Activated CD4-positive, alpha-beta T cell treated with anti-CD3 and anti-CD28 coated beads for 48 hours (primary cell): ENCODE results near the gene MT3.
"Not testable (repeated sequence)": the region's sequence is repeated elsewhere in the genome, so short reads cannot be mapped to it uniquely, and the experiment has no call there.

ENCODE experiments used
- DNase-seq: peaks from one replicate; pipeline ENCODE4 v3.0.0-alpha.2; 2020

The MT3 gene

DNA sequence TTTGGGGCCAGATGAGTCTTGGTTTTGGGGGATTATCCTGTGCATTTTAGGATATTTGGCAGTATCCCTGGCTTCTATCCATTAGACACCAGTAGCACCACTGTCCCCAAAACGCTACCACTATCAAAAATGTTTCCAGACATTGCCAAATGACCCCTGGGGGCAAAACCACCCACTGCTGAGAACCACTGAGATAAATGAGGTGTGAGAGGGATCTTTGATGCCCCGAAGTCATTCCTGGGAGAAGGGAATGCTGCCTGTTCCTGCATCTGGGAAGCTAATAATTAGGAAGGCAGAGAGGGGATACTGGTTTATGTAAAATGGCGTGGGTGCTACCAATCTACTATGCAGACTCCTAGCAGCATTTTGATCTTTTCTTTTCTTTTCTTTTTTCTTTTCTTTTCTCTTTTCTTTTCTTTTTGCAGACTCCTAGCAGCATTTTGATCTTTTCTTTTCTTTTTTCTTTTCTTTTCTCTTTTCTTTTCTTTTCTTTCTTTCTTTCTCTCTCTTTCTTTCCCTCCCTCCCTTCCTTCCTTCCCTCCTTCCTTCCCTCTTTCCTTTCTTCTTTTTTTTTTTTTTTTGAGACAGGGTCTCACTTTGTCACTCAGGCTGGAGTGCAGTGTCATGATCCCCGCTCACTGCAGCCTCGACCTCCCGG, 8.8 kb upstream of the MT3 start:
- no peak for DNase-seq

GRCh38 chr16:56582911-56583310, 6.4 kb upstream of the MT3 start:
- DNase-seq = not testable (repeated sequence)

- no peak for DNase-seq
Measured at GRCh38 chr16:56583351-56584168, 5.8 kb upstream of the MT3 start.

GRCh38 chr16:56584276-56584675, 5.1 kb upstream of the MT3 start:
- no peak for DNase-seq

DNA sequence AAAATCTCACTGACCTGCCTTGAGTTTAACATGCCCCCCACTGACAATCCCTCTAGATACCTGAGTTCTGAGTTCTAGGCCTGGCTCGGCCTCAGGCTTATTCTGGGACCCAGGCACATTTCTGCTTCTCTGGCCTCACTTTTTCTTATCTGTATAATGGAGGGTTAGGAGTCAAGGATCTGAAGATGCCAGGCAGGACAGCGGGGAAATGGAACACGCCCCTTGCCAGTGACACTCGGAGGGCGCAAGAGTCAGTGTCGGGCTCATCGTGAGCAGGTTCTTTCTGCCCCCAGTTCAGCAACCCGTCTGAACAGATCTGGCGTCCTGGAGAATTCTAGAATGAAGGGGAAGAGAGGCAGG, 567 bp upstream of the MT3 start:
- DNase-seq = no peak

- no peak for DNase-seq
Measured at GRCh38 chr16:56591377-56592060, 2.2 kb downstream of the MT3 start.

- DNase-seq = no peak
Measured at GRCh38 chr16:56593573-56594291, 4.4 kb downstream of the MT3 start.

- DNase-seq = no peak
Measured at GRCh38 chr16:56594292-56594619, 4.9 kb downstream of the MT3 start.

DNA sequence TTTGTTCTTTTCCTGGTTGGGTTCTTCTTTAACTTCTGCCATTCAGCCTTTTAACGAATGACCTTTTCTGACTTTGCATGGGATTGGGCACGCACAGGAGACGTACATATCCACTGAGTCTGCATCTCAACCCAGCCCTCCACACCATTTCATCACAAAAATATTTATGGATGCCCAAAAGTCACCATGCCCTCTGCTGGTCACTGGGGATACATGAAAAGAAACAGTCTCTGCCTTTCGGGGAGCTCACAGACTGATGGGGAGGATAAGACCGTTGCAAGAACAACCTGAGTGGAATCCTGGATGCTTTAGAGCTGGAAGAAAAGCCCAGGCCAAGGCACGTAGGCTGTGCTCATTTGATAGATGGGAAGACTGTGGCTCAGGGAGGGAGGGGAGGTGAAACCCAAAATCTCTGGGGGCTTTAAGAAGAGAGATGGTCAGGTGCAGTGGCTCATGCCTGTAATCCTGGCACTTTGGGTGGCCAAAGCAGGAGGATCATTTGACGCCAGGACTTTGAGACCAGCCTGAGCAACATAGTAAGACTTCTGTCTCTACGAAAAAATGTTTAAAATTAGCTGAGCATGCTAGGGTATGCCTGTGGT, 11.2 kb downstream of the MT3 start:
- DNase-seq = peak; percentile 41

DNA sequence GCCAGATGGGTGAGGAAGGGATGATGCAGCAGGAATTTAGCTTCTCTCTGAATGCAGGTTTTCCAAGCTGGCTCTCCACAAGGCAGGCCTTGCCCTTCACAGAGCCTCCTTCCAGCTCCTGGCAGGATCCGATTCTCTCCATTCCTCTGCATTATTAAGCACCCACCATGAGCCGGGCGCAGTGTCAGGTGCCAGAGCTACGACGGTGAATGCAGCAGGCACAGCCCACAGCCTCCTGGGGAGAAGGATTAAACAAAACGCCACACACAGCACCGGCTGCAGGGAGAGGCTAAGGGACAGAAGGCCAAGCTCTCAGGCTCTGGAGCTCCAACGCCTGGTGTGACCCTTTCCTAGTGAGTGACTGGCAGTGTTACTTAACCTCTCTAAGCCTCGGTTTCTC, 12.0 kb downstream of the MT3 start:
- no peak for DNase-seq

GRCh38 chr16:56603589-56603988, 14.3 kb downstream of the MT3 start:
- peak; percentile 23 for DNase-seq

DNA sequence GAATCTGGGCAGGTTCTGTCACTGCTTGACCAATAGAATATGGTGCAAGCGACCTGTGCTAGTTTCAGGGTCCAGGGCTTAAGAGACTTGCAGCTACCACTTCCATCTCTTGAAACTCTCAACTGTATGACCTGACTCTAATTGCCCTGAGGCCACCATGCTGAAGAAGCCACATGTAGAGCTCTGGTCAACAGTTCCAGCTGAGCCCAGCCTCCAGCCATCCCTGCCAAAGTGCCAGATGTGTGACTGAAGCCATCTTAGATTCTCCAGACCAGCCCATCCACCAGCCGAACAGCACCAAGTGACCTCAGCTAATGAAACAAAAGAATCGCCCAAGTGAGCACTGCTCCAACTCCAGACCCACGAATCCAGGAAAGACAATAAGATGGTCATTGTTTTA, 15.6 kb downstream of the MT3 start:
- no peak for DNase-seq

DNA sequence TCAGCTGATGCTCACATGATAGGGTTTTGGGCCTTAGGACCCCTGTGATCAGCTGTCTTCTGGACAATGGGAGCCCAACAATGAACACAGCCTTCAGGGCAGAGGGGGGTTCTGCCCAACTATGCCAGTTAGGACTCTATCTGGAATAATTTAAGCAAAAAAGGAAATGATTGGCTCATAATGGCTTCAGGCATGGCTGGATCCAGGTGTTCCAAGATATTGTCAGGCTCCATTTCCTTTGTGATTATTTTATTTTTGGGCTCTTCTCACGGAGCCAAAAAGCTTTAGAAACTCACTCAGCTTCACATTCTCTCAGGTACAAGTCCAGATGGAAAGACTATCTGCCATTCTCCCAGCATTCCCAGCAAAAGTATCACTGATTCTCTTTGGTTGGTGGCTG, 16.1 kb downstream of the MT3 start:
- no peak for DNase-seq

DNA sequence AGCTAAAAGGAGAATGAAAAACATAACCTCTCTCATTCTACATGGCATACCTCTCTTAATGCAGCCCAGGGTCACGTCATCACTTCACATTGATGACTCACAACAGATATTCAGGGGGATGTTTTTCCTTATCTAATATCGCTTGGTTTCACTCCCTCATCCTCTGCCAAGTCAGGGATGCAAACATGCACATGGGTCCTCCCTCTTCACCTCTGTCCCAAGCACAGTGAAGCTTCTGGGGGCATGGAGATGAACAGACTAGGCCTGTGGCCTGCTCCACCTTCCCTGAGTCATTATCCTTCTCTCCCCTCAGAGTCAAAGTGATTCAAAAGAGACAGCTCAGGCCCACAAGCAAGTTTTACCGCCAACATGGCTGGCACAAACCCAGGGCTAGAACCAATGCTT, 16.7 kb downstream of the MT3 start:
- DNase-seq = peak; percentile 37

DNA sequence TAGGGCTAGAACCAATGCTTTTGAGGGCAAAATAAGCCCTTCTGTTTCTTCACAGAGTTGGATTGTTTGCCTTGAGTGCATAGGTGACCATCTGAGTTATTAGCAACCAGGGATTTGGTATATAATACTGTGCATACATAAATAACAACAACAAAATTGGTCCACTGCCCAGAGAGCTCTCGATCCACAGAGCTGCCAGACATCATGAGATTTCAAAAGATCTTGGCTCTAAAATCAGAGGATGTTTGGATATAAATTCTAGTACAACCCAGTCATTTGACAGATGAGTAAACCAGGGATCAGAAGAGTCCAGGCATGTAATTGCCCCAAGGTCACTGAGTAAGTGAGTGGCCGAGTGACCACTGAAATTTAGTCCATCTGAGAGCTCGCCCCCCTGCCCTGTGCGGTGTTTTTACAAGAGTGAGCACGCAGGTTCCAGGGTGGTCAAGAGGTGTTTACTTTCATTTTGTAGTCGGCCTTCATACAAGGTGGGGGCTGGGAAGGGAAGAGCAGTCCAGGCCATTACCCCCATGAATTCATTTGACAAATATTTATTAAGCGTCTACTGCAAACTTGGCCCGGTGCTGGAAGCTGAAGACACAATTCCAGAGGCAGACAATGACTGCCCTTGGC, 17.3 kb downstream of the MT3 start:
- DNase-seq = no peak

- DNase-seq = no peak
Measured at GRCh38 chr16:56607109-56607618, 17.8 kb downstream of the MT3 start.

- DNase-seq = no peak
Measured at GRCh38 chr16:56607675-56608042, 18.3 kb downstream of the MT3 start.

DNA sequence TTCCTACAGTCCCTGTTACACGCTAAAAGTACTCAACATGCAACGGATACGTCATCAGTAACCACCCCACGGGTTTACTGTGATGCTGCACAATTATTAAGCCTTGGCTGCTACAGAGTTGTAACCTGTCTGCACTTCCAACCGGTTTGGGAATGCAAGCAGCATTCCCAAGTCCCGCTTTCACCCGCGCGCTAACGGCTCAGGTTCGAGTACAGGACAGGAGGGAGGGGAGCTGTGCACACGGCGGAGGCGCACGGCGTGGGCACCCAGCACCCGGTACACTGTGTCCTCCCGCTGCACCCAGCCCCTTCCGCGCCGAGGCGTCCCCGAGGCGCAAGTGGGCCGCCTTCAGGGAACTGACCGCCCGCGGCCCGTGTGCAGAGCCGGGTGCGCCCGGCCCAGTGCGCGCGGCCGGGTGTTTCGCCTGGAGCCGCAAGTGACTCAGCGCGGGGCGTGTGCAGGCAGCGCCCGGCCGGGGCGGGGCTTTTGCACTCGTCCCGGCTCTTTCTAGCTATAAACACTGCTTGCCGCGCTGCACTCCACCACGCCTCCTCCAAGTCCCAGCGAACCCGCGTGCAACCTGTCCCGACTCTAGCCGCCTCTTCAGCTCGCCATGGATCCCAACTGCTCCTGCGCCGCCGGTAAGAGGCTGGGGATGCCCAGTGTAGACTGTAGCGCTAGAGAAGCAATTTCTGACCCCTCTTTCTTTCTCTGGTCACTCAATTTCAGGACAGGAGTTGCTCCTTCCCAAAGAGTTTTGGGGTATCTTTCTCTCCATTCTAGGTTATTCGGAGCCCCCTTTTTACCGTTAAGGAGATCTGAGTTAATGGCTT, 18.9 kb downstream of the MT3 start, which contains the start of gene MT2A:
Gene MT2A (plus strand): TSS at position 542 of the 833 bp plus-strand sequence. CDS start 72 bp downstream, at position 614.
- peak; percentile 95 for DNase-seq

DNA sequence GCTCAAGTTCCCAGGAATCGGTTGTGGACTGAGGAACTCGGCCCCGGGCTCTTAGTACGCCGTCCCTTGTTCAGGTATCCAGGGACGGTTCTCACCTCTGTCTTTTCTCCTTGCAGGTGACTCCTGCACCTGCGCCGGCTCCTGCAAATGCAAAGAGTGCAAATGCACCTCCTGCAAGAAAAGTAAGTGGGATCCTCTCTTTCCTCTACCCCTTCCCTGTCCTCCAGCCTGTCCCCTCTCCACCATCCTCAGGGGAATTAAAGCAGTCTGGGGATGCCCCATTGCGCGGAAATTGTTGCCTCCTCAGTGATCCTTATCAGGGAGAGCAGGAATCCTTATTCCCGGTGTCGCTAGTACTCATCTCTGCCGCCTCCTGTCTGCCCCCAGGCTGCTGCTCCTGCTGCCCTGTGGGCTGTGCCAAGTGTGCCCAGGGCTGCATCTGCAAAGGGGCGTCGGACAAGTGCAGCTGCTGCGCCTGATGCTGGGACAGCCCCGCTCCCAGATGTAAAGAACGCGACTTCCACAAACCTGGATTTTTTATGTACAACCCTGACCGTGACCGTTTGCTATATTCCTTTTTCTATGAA, 19.6 kb downstream of the MT3 start:
- DNase-seq = peak; percentile 26

GRCh38 chr16:56609463-56609921, 20.2 kb downstream of the MT3 start:
- peak; percentile 88 for DNase-seq
